ENCODE results near the gene BBS4.
A peak's percentile ranks its signal among the peaks of the same experiment; 100 is the strongest.

- peak; percentile 98 for TF ChIP-seq SIN3A (IDR thresholded peaks at IDR 0.05; ENCODE audit: borderline replicate concordance, insufficient read depth, low read depth, low read length)
- TF ChIP-seq CTCF (IDR thresholded peaks at IDR 0.05), result peak; percentile 71
These were observed 97.8 kb downstream of the BBS4 start, which contains the start of gene ADPGK for GRCh38 chr15:72783640-72784455.

Measured in Panc1 (cell line).